ENCODE data around the gene GNB2. TPM values are rescaled to one million over a fixed set of nuclear protein-coding genes. Genes with fewer than 3 reads are reported as not detected.
"Not testable (repeated sequence)": the region's sequence is repeated elsewhere in the genome, so short reads cannot be mapped to it uniquely, and the experiment has no call there.

The GNB2 gene
- total RNA-seq, 2 experiments from 2014 or later, result 221 TPM

- Mint-ChIP-seq H3K27me3 (ENCODE audit: low read depth) (no peaks in the 10 kb centered on the region), H3K9me3 (no peaks in the 10 kb centered on the region), H3K4me1 (ENCODE audit: low read depth) (peaks cover 50% of the 10 kb centered on the region), H3K36me3 (ENCODE audit: low read depth) (peaks cover 11% of the 10 kb centered on the region), H3K4me3 (peak overlapping the region; percentile 98), H3K27ac (peak overlapping the region; percentile 90)
- intact Hi-C loops (cut with micrococcal nuclease), result loop anchor here (5.0 kb wide), 2 partner anchors 159 to 216 kb away; partner anchors contain the start of genes SLC12A9 and TSC22D4
- CTCF ChIA-PET, result interaction anchor here (0.6 to 9.4 kb wide), 16 partner anchors 10 to 162 kb away, joined by 3 to 122 read pairs (median 12); partner anchors contain the start of genes FBXO24, GNB2, LRCH4 and MOSPD3
- DNase-seq, result no peak
These were observed 20.0 kb downstream of the GNB2 start for GRCh38 chr7:100693312-100694097.

- H3K27ac Mint-ChIP-seq, result peak within 1 kb of the TSS; percentile 90
- H3K27me3 Mint-ChIP-seq (ENCODE audit: low read depth), result no peaks in the 10 kb centered on the region
- CTCF ChIA-PET, result interaction anchor here (3.9 to 9.4 kb wide), 3 partner anchors 11 to 108 kb away, joined by 17 to 122 read pairs (median 30); partner anchors contain the start of genes FBXO24, LRCH4 and POP7
- peak; percentile 72 for DNase-seq
- peaks cover 44% of the 10 kb centered on the region for H3K4me1 Mint-ChIP-seq (ENCODE audit: low read depth)
- peak within 1 kb of the TSS; percentile 98 for H3K4me3 Mint-ChIP-seq
- intact Hi-C loops (cut with micrococcal nuclease), result loop anchor here (5.0 kb wide), 2 partner anchors 158 to 217 kb away; partner anchors contain the start of genes SLC12A9 and TSC22D4
- H3K36me3 Mint-ChIP-seq (ENCODE audit: low read depth), result peaks cover 11% of the 10 kb centered on the region
- H3K9me3 Mint-ChIP-seq, result no peaks in the 10 kb centered on the region
These were observed 20.7 kb downstream of the GNB2 start, which contains the start of gene GIGYF1 for GRCh38 chr7:100694098-100694745. GIGYF1 (minus strand) TSS chr7:100694250; CDS start chr7:100688238, 6,012 bp downstream.

- peaks cover 11% of the 10 kb centered on the region for H3K36me3 Mint-ChIP-seq (ENCODE audit: low read depth)
- H3K27me3 Mint-ChIP-seq (ENCODE audit: low read depth), result peaks cover under 1% of the 10 kb centered on the region
- H3K9me3 Mint-ChIP-seq, result no peaks in the 10 kb centered on the region
- H3K4me1 Mint-ChIP-seq (ENCODE audit: low read depth), result peaks cover 32% of the 10 kb centered on the region
- CTCF ChIA-PET, result interaction anchor here (1.1 to 9.4 kb wide), 3 partner anchors 10 to 62 kb away, joined by 3 to 122 read pairs (median 3); partner anchors contain the start of gene POP7
- no peak for DNase-seq
- intact Hi-C loops (cut with micrococcal nuclease), result no loop called here
- no peak overlapping the region for H3K27ac Mint-ChIP-seq
- no peak overlapping the region for H3K4me3 Mint-ChIP-seq
These were observed 22.6 kb downstream of the GNB2 start for GRCh38 chr7:100696123-100696521.

GRCh38 chr7:100699018-100699417, 25.5 kb downstream of the GNB2 start:
- intact Hi-C loops (cut with micrococcal nuclease), result no loop called here
- Mint-ChIP-seq H3K4me3 (no peak overlapping the region), H3K27ac (no peak overlapping the region), H3K4me1 (ENCODE audit: low read depth) (peaks cover 14% of the 10 kb centered on the region), H3K27me3 (ENCODE audit: low read depth) (peaks cover 4% of the 10 kb centered on the region), H3K36me3 (ENCODE audit: low read depth) (no peaks in the 10 kb centered on the region), H3K9me3 (no peaks in the 10 kb centered on the region)
- DNase-seq, result no peak
- CTCF ChIA-PET, result interaction anchor here (0.7 to 1.4 kb wide), 2 partner anchors 24 to 73 kb away, joined by 3 read pairs; no protein-coding TSS in a partner anchor

- DNase-seq; H3K4me3 Mint-ChIP-seq; H3K4me1 Mint-ChIP-seq (ENCODE audit: low read depth); H3K9me3 Mint-ChIP-seq; intact Hi-C loops (cut with micrococcal nuclease); H3K36me3 Mint-ChIP-seq (ENCODE audit: low read depth); H3K27me3 Mint-ChIP-seq (ENCODE audit: low read depth); H3K27ac Mint-ChIP-seq: not testable (repeated sequence)
- CTCF ChIA-PET, result interaction anchor here (0.6 kb wide), 3 partner anchors 93 to 771 kb away, joined by 3 to 6 read pairs (median 5); partner anchors contain the start of gene GJC3
These were observed 27.5 kb downstream of the GNB2 start for GRCh38 chr7:100701089-100701488.

GRCh38 chr7:100705320-100705752, 31.8 kb downstream of the GNB2 start:
- Mint-ChIP-seq H3K27ac (peak overlapping the region; percentile 89), H3K4me3 (peak overlapping the region; percentile 96), H3K4me1 (ENCODE audit: low read depth) (peaks cover 15% of the 10 kb centered on the region), H3K36me3 (ENCODE audit: low read depth) (peaks cover 5% of the 10 kb centered on the region), H3K9me3 (no peaks in the 10 kb centered on the region), H3K27me3 (ENCODE audit: low read depth) (peaks cover 4% of the 10 kb centered on the region)
- CTCF ChIA-PET, result interaction anchor here (0.6 to 5.5 kb wide), 41 partner anchors 12 to 418 kb away, joined by 3 to 122 read pairs (median 4); partner anchors contain the start of genes EPO, FBXO24, GIGYF1 and LRCH4
- DNase-seq, result peak; percentile 84
- intact Hi-C loops (cut with micrococcal nuclease), result loop anchor here (1.0 to 5.0 kb wide), 8 partner anchors 10 to 277 kb away; partner anchors contain the start of genes FBXO24, LRCH4, MEPCE and MOSPD3

- intact Hi-C loops (cut with micrococcal nuclease), result loop anchor here (1.0 to 5.0 kb wide), 9 partner anchors 11 to 277 kb away; partner anchors contain the start of genes FBXO24, LRCH4, MEPCE and MOSPD3
- CTCF ChIA-PET, result interaction anchor here (0.6 to 5.5 kb wide), 43 partner anchors 11 to 417 kb away, joined by 3 to 122 read pairs (median 4); partner anchors contain the start of genes EPO, FBXO24, GIGYF1 and LRCH4
- Mint-ChIP-seq H3K27me3 (ENCODE audit: low read depth) (peaks cover 4% of the 10 kb centered on the region), H3K27ac (peak within 1 kb of the TSS; percentile 89), H3K4me1 (ENCODE audit: low read depth) (peaks cover 15% of the 10 kb centered on the region), H3K9me3 (no peaks in the 10 kb centered on the region), H3K36me3 (ENCODE audit: low read depth) (peaks cover 5% of the 10 kb centered on the region), H3K4me3 (peak within 1 kb of the TSS; percentile 96)
- peak; percentile 99 for DNase-seq
These were observed 32.5 kb downstream of the GNB2 start, which contains the start of gene POP7 for GRCh38 chr7:100705753-100706671. POP7 (plus strand) TSS chr7:100706121; CDS start chr7:100706831, 710 bp downstream.

GRCh38 chr7:100706672-100707311, 33.3 kb downstream of the GNB2 start:
- CTCF ChIA-PET, result interaction anchor here (1.8 to 5.5 kb wide), 2 partner anchors 14 to 181 kb away, joined by 9 to 122 read pairs; partner anchors contain the start of gene GIGYF1
- H3K36me3 Mint-ChIP-seq (ENCODE audit: low read depth), result peaks cover 5% of the 10 kb centered on the region
- no peaks in the 10 kb centered on the region for H3K9me3 Mint-ChIP-seq

GRCh38 chr7:100708395-100708794, 34.9 kb downstream of the GNB2 start:
- no peak for DNase-seq
- H3K36me3 Mint-ChIP-seq (ENCODE audit: low read depth), result peaks cover 7% of the 10 kb centered on the region
- H3K4me1 Mint-ChIP-seq (ENCODE audit: low read depth), result peaks cover 15% of the 10 kb centered on the region
- H3K27me3 Mint-ChIP-seq (ENCODE audit: low read depth), result no peaks in the 10 kb centered on the region
- H3K4me3 Mint-ChIP-seq, result no peak overlapping the region
- CTCF ChIA-PET, result interaction anchor here (0.6 to 5.5 kb wide), 5 partner anchors 9 to 144 kb away, joined by 3 to 122 read pairs (median 5); partner anchors contain the start of genes GIGYF1 and SLC12A9
- no peak overlapping the region for H3K27ac Mint-ChIP-seq
- intact Hi-C loops (cut with micrococcal nuclease), result loop anchor here (5.0 kb wide), 1 partner anchor 231 kb away; the partner anchor contains the start of gene TSC22D4
- H3K9me3 Mint-ChIP-seq, result no peaks in the 10 kb centered on the region

More at GRCh38 chr7:100706672-100707311, 33.3 kb downstream of the GNB2 start:
- intact Hi-C loops (cut with micrococcal nuclease), result loop anchor here (1.0 to 5.0 kb wide), 2 partner anchors 169 to 229 kb away; partner anchors contain the start of genes SRRT and TSC22D4
- Mint-ChIP-seq H3K27me3 (ENCODE audit: low read depth) (peaks cover 2% of the 10 kb centered on the region), H3K27ac (peak overlapping the region; percentile 89), H3K4me1 (ENCODE audit: low read depth) (peaks cover 15% of the 10 kb centered on the region), H3K4me3 (peak overlapping the region; percentile 96)
- no peak for DNase-seq

- no peak overlapping the region for H3K27ac Mint-ChIP-seq
- CTCF ChIA-PET, result interaction anchor here (1.1 kb wide), 1 partner anchor 15 kb away, joined by 5 read pairs; no protein-coding TSS in a partner anchor
These were observed 36.9 kb downstream of the GNB2 start for GRCh38 chr7:100710452-100710851.

More at GRCh38 chr7:100710452-100710851, 36.9 kb downstream of the GNB2 start:
- Mint-ChIP-seq H3K4me3 (no peak overlapping the region), H3K27me3 (ENCODE audit: low read depth) (no peaks in the 10 kb centered on the region), H3K36me3 (ENCODE audit: low read depth) (peaks cover 7% of the 10 kb centered on the region), H3K9me3 (no peaks in the 10 kb centered on the region), H3K4me1 (ENCODE audit: low read depth) (peaks cover 15% of the 10 kb centered on the region)
- intact Hi-C loops (cut with micrococcal nuclease), result no loop called here
- no peak for DNase-seq

Data from activated naive CD4-positive, alpha-beta T cell treated with anti-CD3 and anti-CD28 coated beads for 36 hours (primary cell).